GM20000 (cell line): Measurements from ENCODE around the gene NT5DC3.

Source experiments
- DNase-seq: peaks from one replicate; pipeline ENCODE4 v3.0.0; 2012; ENCODE audit warnings: low spot score
- TF ChIP-seq, protein P1 (sequence below): IDR thresholded peaks from 2 replicates; pipeline ENCODE4 v1.5.1; 2012; ENCODE audit warnings: mild to moderate bottlenecking, control low read depth; ENCODE audit errors: extremely low read depth, missing control alignments

The NT5DC3 gene

DNA sequence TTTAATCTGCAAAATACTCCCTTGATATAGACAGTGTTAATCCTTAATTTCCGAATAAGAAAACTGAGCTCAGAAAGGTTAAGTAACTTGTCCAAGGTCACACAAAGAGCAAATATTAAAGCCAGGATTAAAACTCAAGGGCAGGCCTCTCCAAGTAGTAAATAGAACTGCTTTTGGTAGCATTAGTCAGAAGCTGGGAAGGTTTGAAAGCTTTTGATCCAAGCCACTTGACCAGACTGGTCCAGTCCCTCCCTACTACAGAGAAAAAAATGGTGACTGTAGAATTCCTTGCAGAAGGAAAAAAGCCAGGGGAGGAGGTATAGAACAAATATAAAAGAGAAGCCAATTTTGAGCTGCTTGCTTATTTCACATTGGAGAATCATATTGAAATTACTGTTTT lies 111.5 kb downstream of the NT5DC3 start:
- no peak for DNase-seq
- TF ChIP-seq, protein P1, sequence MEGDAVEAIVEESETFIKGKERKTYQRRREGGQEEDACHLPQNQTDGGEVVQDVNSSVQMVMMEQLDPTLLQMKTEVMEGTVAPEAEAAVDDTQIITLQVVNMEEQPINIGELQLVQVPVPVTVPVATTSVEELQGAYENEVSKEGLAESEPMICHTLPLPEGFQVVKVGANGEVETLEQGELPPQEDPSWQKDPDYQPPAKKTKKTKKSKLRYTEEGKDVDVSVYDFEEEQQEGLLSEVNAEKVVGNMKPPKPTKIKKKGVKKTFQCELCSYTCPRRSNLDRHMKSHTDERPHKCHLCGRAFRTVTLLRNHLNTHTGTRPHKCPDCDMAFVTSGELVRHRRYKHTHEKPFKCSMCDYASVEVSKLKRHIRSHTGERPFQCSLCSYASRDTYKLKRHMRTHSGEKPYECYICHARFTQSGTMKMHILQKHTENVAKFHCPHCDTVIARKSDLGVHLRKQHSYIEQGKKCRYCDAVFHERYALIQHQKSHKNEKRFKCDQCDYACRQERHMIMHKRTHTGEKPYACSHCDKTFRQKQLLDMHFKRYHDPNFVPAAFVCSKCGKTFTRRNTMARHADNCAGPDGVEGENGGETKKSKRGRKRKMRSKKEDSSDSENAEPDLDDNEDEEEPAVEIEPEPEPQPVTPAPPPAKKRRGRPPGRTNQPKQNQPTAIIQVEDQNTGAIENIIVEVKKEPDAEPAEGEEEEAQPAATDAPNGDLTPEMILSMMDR: no peak

DNA sequence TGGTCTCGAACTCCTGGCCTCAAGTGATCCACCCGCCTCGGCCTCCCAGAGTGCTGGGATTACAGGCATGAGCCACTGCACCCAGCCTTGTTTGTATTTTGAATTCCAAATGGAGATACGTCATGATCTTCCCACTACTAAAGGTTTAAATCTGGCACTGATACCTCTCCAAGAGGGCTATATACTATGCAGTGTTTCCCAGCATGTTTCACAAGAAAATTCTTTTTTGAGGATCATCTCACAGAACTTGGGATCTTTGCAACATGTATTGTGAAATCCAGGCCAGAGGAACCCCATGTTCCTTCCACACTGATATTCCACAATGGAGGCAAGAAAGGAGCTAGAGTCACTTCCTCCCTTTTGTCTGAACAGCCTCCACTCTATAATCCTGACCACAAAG lies 112.7 kb downstream of the NT5DC3 start:
- TF ChIP-seq, protein P1: no peak
- DNase-seq: no peak

DNA sequence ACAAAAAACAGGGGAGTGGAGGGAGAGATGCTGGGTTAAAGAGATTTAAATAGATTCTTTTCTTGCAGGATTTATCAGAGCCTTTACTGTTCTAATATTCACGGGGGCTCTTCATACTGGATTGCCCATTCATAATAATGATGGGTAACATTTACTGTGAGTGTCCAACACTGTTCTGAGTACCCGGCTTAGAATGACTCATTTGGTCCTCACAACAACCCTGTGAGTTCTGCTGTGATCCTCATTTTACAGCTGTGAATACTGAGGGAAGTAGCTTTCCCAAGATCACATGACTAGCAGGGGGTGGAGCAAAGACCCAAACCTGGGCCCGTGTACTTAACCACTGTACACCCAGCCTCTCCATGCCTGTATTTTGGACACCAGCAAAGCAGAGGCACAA lies 113.4 kb downstream of the NT5DC3 start:
- no peak for DNase-seq
- TF ChIP-seq, protein P1: no peak

DNA sequence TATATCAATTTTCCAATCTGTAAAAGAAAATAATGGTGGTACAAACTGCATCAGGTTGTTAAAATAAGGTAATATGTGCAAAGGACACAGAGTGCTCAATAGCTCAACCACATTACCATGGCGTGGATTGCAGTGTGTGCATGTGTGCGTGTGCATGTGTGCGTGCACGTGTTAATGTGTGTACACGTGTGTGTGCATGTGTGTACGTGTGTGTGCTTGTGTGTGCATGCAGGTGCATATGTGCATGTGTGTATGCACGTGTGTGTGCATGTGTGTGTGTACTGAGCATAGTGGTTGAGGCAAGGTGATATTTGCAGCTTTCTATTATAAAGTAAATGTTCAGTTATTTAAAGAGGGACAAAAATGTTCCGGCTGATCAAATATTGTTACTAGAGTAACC lies 115.6 kb downstream of the NT5DC3 start:
- no peak for DNase-seq
- TF ChIP-seq, protein P1: no peak
